H9 (cell line): ENCODE results near the gene ITGAE. TPM values are rescaled to one million over a fixed set of nuclear protein-coding genes. Genes with fewer than 3 reads are reported as not detected.

Source experiments
- DNase-seq: peaks from one replicate; pipeline ENCODE4 v3.0.0-alpha.2; 2017
- H2AFZ ChIP-seq: one replicate; pipeline ENCODE4 v1.6.1; 2013; ENCODE audit warnings: mild to moderate bottlenecking, low read length, control low read depth, moderate library complexity
- H2AK5ac ChIP-seq: 2 replicates; pipeline ENCODE4 v1.6.1; 2013; ENCODE audit warnings: low read length, control low read depth, mixed read lengths; ENCODE audit not compliant: insufficient read length
- H2BK120ac ChIP-seq: one replicate; pipeline ENCODE4 v1.6.1; 2013; ENCODE audit warnings: low read depth, mild to moderate bottlenecking, low read length, control low read depth, inconsistent platforms; ENCODE audit not compliant: poor library complexity, severe bottlenecking
- H2BK12ac ChIP-seq: 2 replicates; pipeline ENCODE4 v1.6.1; 2013; ENCODE audit warnings: low read length, control low read depth, mixed read lengths, low read depth; ENCODE audit not compliant: insufficient read length
- H2BK15ac ChIP-seq: 2 replicates; pipeline ENCODE4 v1.6.1; 2013; ENCODE audit warnings: low read depth, low read length, control low read depth
- H2BK20ac ChIP-seq: one replicate; pipeline ENCODE4 v1.6.1; 2013; ENCODE audit warnings: low read depth, mild to moderate bottlenecking, low read length, control low read depth, inconsistent platforms; ENCODE audit not compliant: poor library complexity, severe bottlenecking
- H2BK5ac ChIP-seq: 2 replicates; pipeline ENCODE4 v1.6.1; 2013; ENCODE audit warnings: low read length, control low read depth, mixed read lengths; ENCODE audit not compliant: insufficient read length
- H3K14ac ChIP-seq: 2 replicates; pipeline ENCODE4 v1.6.1; 2013; ENCODE audit warnings: low read length, control low read depth; ENCODE audit not compliant: insufficient read depth
- H3K18ac ChIP-seq: 2 replicates; pipeline ENCODE4 v1.6.1; 2013; ENCODE audit warnings: low read depth, mild to moderate bottlenecking, mixed read lengths, low read length, control low read depth; ENCODE audit not compliant: insufficient read length
- H3K23ac ChIP-seq: 2 replicates; pipeline ENCODE4 v1.6.1; 2013; ENCODE audit warnings: low read length, control low read depth, mixed read lengths, low read depth; ENCODE audit not compliant: insufficient read length
- H3K23me2 ChIP-seq: 2 replicates; pipeline ENCODE4 v1.6.1; 2013; ENCODE audit warnings: low read depth, mild to moderate bottlenecking, mixed read lengths, low read length, control low read depth; ENCODE audit not compliant: insufficient read length, poor library complexity, severe bottlenecking
- H3K27ac ChIP-seq: 2 replicates; pipeline ENCODE4 v1.5.1; 2013; ENCODE audit warnings: low read length, control low read depth, mixed read lengths, low read depth; ENCODE audit not compliant: insufficient read length
- H3K27me3 ChIP-seq: 2 replicates; pipeline ENCODE4 v1.6.1; 2013; ENCODE audit warnings: low read length, control low read depth, inconsistent platforms; ENCODE audit not compliant: insufficient read depth
- H3K4ac ChIP-seq: 2 replicates; pipeline ENCODE4 v1.6.1; 2013; ENCODE audit warnings: low read depth, mild to moderate bottlenecking, control low read depth, inconsistent platforms, low read length, moderate library complexity
- H3K4me1 ChIP-seq: 2 replicates; pipeline ENCODE4 v1.6.1; 2013; ENCODE audit warnings: low read length, control low read depth, inconsistent platforms; ENCODE audit not compliant: insufficient read depth
- H3K4me2 ChIP-seq: 2 replicates; pipeline ENCODE4 v1.6.1; 2013; ENCODE audit warnings: low read length, control low read depth, mixed read lengths; ENCODE audit not compliant: insufficient read length, insufficient read depth
- H3K56ac ChIP-seq: 2 replicates; pipeline ENCODE4 v1.6.1; 2013; ENCODE audit warnings: low read depth, mild to moderate bottlenecking, mixed read lengths, low read length, control low read depth; ENCODE audit not compliant: insufficient read length
- H3K79me1 ChIP-seq: 2 replicates; pipeline ENCODE4 v1.6.1; 2013; ENCODE audit warnings: low read depth, mild to moderate bottlenecking, moderate library complexity, low read length, control low read depth, inconsistent platforms; ENCODE audit not compliant: insufficient read depth, poor library complexity, severe bottlenecking
- H3K79me2 ChIP-seq: 2 replicates; pipeline ENCODE4 v1.6.1; 2013; ENCODE audit warnings: low read length, control low read depth, inconsistent platforms; ENCODE audit not compliant: insufficient read depth
- H3K9ac ChIP-seq: 2 replicates; pipeline ENCODE4 v1.6.1; 2013; ENCODE audit warnings: low read length, control low read depth, mixed read lengths; ENCODE audit not compliant: insufficient read length; ENCODE audit errors: extremely low read depth
- H3K9me3 ChIP-seq: one replicate; pipeline ENCODE4 v1.6.1; 2013; ENCODE audit warnings: low read depth, low read length, inconsistent platforms; ENCODE audit not compliant: control insufficient read depth
- H3T11ph ChIP-seq: one replicate; pipeline ENCODE4 v1.6.1; 2013; ENCODE audit warnings: mild to moderate bottlenecking, low read length, control low read depth, inconsistent platforms
- H4K20me1 ChIP-seq: one replicate; pipeline ENCODE4 v1.6.1; 2013; ENCODE audit not compliant: control insufficient read depth, insufficient read length, insufficient read depth
- H4K5ac ChIP-seq: 2 replicates; pipeline ENCODE4 v1.6.1; 2013; ENCODE audit warnings: low read depth, mild to moderate bottlenecking, mixed read lengths, low read length, control low read depth; ENCODE audit not compliant: insufficient read length
- H4K8ac ChIP-seq: replicated peaks from 2 replicates; pipeline ENCODE4 v1.6.1; 2013; ENCODE audit warnings: low read length, control low read depth, mixed read lengths, low read depth; ENCODE audit not compliant: insufficient read length
- H4K91ac ChIP-seq: 2 replicates; pipeline ENCODE4 v1.6.1; 2013; ENCODE audit warnings: low read depth, mild to moderate bottlenecking, moderate library complexity, mixed read lengths, low read length, control low read depth; ENCODE audit not compliant: insufficient read length
- H3K27ac Mint-ChIP-seq, 3 experiments: 2 replicates in 2 of 3; 3 replicates in 1 of 3; pipeline ENCODE4 v1.8.0; 2020 to 2021; ENCODE audit warnings: mixed read lengths in 3 of 3, mild to moderate bottlenecking in 1 of 3, moderate library complexity in 1 of 3
- H3K27me3 Mint-ChIP-seq: 2 replicates; pipeline ENCODE4 v1.8.0; 2021; ENCODE audit warnings: low read depth, mild to moderate bottlenecking, moderate library complexity, mixed read lengths
- H3K36me3 Mint-ChIP-seq, 3 experiments: 2 replicates in 2 of 3; 3 replicates in 1 of 3; pipeline ENCODE4 v1.8.0; 2020 to 2021; ENCODE audit warnings: low read depth in 3 of 3, mixed read lengths in 3 of 3; ENCODE audit not compliant: insufficient read depth in 1 of 3
- H3K4me1 Mint-ChIP-seq, 2 experiments: 2 replicates each; pipeline ENCODE4 v1.8.0; 2020; ENCODE audit warnings: mixed read lengths in 2 of 2
- H3K4me3 Mint-ChIP-seq, 2 experiments: 2 replicates in 1 of 2; 3 replicates in 1 of 2; pipeline ENCODE4 v1.8.0; 2020 to 2021; ENCODE audit warnings: mild to moderate bottlenecking in 2 of 2, mixed read lengths in 2 of 2, moderate library complexity in 1 of 2
- H3K9me3 Mint-ChIP-seq, 2 experiments: 2 replicates in 1 of 2; 3 replicates in 1 of 2; pipeline ENCODE4 v1.8.0; 2020; ENCODE audit warnings: mild to moderate bottlenecking in 2 of 2, mixed read lengths in 2 of 2, moderate library complexity in 1 of 2
- WGBS: extraction: QIAGEN DNeasy Blood & Tissue Kit; methylation state at CpG from one replicate; pipeline ENCODE4 v1.1.7; 2013; ENCODE audit warnings: missing lambda C conversion rate, low lambda C conversion rate, mixed read lengths; ENCODE audit not compliant: insufficient read length; ENCODE audit errors: extremely low coverage; 5-methylcytosine and 5-hydroxymethylcytosine counted together
- total RNA-seq: library from RNA; stranded (reverse); gene quantifications from 2 replicates; pipeline ENCODE4 v1.2.1, GENCODE V29; 2021
- TF ChIP-seq, protein P1 (sequence below): fragments of 200-600 bp; sonication (generic); conservative IDR thresholded peaks from 3 replicates; pipeline ENCODE4 v1.8.0; 2021; ENCODE audit warnings: antibody characterized with exemption, mild to moderate bottlenecking

The ITGAE gene
- total RNA-seq, 1 experiment from 2014 or later: 23.5 TPM

DNA sequence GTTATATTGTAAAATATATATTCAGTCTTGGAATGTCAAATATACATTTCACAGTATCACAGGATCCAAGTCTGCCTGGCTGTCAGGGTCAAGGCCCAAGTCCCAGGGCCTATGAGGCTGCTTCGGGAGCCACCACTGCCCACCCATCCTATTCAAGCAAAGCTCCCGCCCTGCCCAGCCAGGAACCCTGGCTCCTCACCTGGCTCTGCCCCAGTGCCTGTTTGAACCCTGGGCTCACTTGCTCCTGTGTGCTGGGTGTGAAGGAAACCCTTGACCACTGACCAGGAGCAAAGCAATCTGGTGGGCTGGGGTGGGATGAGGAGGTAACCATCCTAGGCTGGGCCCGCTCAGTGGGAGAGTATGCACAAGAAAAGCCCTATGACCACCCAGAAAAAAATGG is 27.0 kb downstream of the ITGAE start:
- Histone ChIP-seq H3K27me3 (no peaks in the 10 kb centered on the region), H3K14ac (no peak overlapping the region), H3K27ac (no peak overlapping the region), H3K79me1 (no peaks in the 10 kb centered on the region), H2AK5ac (no peak overlapping the region), H3K4me1 (no peaks in the 10 kb centered on the region; the same call in 1 of the 2 replicates), H3K4me2 (no peak overlapping the region), H3K9ac (no peak overlapping the region), H3K18ac (no peak overlapping the region), H2BK15ac (no peak overlapping the region), H2BK12ac (peak overlapping the region; percentile 50), H3K23ac (no peak overlapping the region), H4K91ac (no peak overlapping the region), H2BK5ac (no peak overlapping the region), H3K56ac (no peak overlapping the region), H2BK120ac (no peak overlapping the region), H2AFZ (no peak overlapping the region), H4K5ac (no peak overlapping the region), H3K9me3 (no peaks in the 10 kb centered on the region), H4K8ac (no peak overlapping the region), H3T11ph (no peak overlapping the region), H3K79me2 (no peaks in the 10 kb centered on the region), H3K23me2 (peaks cover 2% of the 10 kb centered on the region), H3K4ac (no peak overlapping the region), H4K20me1 (no peaks in the 10 kb centered on the region), H2BK20ac (no peak overlapping the region)
- no CpG with 5 or more reads among the region's 3 CpGs for WGBS
- no peak overlapping the region for H3K27ac Mint-ChIP-seq
- H3K27me3 Mint-ChIP-seq: no peaks in the 10 kb centered on the region
- H3K36me3 Mint-ChIP-seq: no peaks in the 10 kb centered on the region; a peak in 1 of 7 replicates
- no peak overlapping the region for H3K4me3 Mint-ChIP-seq
- peaks cover 0 to 3% of the 10 kb centered on the region in 2 experiments; a peak in 2 of 5 replicates for H3K9me3 Mint-ChIP-seq
- TF ChIP-seq, protein P1, sequence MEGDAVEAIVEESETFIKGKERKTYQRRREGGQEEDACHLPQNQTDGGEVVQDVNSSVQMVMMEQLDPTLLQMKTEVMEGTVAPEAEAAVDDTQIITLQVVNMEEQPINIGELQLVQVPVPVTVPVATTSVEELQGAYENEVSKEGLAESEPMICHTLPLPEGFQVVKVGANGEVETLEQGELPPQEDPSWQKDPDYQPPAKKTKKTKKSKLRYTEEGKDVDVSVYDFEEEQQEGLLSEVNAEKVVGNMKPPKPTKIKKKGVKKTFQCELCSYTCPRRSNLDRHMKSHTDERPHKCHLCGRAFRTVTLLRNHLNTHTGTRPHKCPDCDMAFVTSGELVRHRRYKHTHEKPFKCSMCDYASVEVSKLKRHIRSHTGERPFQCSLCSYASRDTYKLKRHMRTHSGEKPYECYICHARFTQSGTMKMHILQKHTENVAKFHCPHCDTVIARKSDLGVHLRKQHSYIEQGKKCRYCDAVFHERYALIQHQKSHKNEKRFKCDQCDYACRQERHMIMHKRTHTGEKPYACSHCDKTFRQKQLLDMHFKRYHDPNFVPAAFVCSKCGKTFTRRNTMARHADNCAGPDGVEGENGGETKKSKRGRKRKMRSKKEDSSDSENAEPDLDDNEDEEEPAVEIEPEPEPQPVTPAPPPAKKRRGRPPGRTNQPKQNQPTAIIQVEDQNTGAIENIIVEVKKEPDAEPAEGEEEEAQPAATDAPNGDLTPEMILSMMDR: no peak
- DNase-seq: no peak
- peaks cover 14 to 22% of the 10 kb centered on the region in 2 experiments for H3K4me1 Mint-ChIP-seq
